Gastrocnemius medialis (tissue), 4 donors: ENCODE data around the gene MYL4.

Experiments used
- POLR2A ChIP-seq, 2 donors: fragments of 450-650 bp; IDR thresholded peaks; one replicate each; pipeline ENCODE4 v1.6.1; 2017; ENCODE audit warnings: antibody characterized with exemption in 2 of 2, mild to moderate bottlenecking in 2 of 2, moderate library complexity in 2 of 2
- TF ChIP-seq, protein P1 (sequence below), 5 experiments: fragments of 450-650 bp in 3 of 5; fragments of 200-600 bp in 2 of 5; sonication (generic) in 2 of 5; IDR thresholded peaks in 4 of 5; conservative IDR thresholded peaks in 1 of 5; 1 replicate in 4 of 5; 2 replicates in 1 of 5; pipeline ENCODE4 v1.5.1; 2016 to 2019; ENCODE audit warnings: antibody characterized with exemption in 5 of 5, mild to moderate bottlenecking in 3 of 5, moderate library complexity in 3 of 5

DNA sequence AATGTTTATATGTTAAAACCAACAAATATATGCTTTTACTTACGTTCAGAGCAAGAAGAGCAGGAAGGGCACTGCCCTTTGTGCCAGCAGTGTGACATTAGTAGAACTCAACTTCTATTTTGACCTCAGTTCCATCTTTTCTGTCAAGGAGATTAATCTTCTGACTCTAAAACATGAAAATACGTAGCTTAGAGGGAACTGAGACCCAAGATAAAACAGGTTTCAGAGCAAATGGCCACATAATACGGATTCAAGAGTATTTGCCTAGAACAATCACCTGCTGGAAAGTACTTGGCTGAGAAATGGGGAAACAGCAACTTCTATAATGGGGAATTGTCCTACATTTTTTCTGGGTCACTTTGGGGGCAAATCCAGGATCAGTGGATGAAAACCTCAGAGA, 22.2 kb downstream of the MYL4 start:
- TF ChIP-seq, protein P1, sequence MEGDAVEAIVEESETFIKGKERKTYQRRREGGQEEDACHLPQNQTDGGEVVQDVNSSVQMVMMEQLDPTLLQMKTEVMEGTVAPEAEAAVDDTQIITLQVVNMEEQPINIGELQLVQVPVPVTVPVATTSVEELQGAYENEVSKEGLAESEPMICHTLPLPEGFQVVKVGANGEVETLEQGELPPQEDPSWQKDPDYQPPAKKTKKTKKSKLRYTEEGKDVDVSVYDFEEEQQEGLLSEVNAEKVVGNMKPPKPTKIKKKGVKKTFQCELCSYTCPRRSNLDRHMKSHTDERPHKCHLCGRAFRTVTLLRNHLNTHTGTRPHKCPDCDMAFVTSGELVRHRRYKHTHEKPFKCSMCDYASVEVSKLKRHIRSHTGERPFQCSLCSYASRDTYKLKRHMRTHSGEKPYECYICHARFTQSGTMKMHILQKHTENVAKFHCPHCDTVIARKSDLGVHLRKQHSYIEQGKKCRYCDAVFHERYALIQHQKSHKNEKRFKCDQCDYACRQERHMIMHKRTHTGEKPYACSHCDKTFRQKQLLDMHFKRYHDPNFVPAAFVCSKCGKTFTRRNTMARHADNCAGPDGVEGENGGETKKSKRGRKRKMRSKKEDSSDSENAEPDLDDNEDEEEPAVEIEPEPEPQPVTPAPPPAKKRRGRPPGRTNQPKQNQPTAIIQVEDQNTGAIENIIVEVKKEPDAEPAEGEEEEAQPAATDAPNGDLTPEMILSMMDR (IDR thresholded peaks at IDR 0.05 in 4 of 5, conservative IDR thresholded peaks at IDR 0.05 in 1 of 5), result no peak
- TF ChIP-seq POLR2A (IDR thresholded peaks at IDR 0.05), result no peak
